Measurements from ENCODE around the gene HAL. TPM values are rescaled to one million over a fixed set of nuclear protein-coding genes. Genes with fewer than 3 reads are reported as not detected.

The HAL gene
- total RNA-seq, 4 donors from 2014 or later = 1.2 TPM; not detected in 3

DNA sequence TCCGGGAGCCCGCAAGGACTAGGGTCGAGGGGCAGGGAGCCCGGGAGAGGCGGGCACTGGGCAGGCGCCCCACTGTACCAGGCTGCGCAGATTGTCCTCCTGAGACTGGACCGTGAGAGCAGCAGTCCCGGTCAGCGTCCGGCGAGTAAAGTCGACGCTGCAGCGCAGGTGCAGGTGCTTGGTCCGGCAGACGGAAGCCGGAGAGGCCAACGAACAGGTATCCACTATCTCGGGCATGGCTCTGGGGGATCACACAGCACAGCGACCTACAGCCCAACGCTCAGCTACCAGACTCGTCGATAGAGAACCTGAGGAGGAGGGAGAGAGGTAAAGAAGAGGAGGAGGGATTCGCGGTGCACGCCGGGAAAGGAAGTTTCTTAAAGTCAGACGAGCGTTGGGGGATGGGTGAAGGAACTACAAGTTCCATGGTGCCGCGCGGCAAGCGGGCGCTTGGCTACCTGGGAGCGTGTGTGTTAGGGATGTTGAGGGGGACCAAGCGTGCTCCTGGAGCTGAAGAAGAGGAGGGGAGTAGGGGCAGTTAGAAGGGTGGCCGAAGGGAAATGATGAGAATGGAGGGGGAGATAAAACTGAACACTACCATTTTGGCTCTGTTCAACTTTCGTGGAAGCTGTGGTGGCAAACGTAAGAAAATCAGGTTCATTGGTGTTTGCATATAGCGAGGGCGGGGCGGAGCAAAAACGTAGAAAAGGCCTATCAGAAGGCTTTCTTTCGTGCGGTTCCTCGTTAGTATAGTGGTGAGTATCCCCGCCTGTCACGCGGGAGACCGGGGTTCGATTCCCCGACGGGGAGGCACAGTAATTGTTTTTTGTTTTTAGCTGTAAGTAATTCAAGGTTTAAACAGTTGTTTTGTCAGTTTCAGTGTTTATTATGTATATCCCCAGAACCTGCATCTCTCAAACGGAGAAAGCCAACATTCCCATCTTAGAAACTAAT, 39.4 kb upstream of the HAL start, which contains the start of gene LTA4H:
TSS of gene LTA4H (minus strand) at position 305 of the 954 bp plus-strand sequence. CDS start at position 237, 68 bp downstream.
- under 1% methylated on average over 36 of the region's 55 CpGs for WGBS
- H3K27me3 ChIP-seq = no peaks in the 10 kb centered on the region
- DNase-seq (ENCODE audit: extremely low spot score) = peak; percentile 100
- TF ChIP-seq, protein P1, sequence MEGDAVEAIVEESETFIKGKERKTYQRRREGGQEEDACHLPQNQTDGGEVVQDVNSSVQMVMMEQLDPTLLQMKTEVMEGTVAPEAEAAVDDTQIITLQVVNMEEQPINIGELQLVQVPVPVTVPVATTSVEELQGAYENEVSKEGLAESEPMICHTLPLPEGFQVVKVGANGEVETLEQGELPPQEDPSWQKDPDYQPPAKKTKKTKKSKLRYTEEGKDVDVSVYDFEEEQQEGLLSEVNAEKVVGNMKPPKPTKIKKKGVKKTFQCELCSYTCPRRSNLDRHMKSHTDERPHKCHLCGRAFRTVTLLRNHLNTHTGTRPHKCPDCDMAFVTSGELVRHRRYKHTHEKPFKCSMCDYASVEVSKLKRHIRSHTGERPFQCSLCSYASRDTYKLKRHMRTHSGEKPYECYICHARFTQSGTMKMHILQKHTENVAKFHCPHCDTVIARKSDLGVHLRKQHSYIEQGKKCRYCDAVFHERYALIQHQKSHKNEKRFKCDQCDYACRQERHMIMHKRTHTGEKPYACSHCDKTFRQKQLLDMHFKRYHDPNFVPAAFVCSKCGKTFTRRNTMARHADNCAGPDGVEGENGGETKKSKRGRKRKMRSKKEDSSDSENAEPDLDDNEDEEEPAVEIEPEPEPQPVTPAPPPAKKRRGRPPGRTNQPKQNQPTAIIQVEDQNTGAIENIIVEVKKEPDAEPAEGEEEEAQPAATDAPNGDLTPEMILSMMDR (IDR thresholded peaks at IDR 0.05) = no peak
- TF ChIP-seq POLR2A (IDR thresholded peaks at IDR 0.05; ENCODE audit: low read depth) = peak; percentile 21
- no peak for TF ChIP-seq EP300 (IDR thresholded peaks at IDR 0.05)
- peak; percentile 92 to 95 for TF ChIP-seq POLR2AphosphoS5 (IDR thresholded peaks at IDR 0.05)
- peak within 1 kb of the TSS; percentile 73 to 96 (median 78) for H3K4me3 ChIP-seq
- peak within 1 kb of the TSS; percentile 79 to 94 (median 90) for H3K27ac ChIP-seq (replicated peaks in 1 of 4)
- no peaks in the 10 kb centered on the region for H3K36me3 ChIP-seq
- peaks cover 13 to 34% (median 31%) of the 10 kb centered on the region in 4 donors for H3K4me1 ChIP-seq
- no peaks in the 10 kb centered on the region for H3K9me3 ChIP-seq
- intact Hi-C loops (cut with DNase I) = loop anchor here (10.0 kb wide), 1 partner anchor 369 kb away; the partner anchor contains the start of gene CDK17

DNA sequence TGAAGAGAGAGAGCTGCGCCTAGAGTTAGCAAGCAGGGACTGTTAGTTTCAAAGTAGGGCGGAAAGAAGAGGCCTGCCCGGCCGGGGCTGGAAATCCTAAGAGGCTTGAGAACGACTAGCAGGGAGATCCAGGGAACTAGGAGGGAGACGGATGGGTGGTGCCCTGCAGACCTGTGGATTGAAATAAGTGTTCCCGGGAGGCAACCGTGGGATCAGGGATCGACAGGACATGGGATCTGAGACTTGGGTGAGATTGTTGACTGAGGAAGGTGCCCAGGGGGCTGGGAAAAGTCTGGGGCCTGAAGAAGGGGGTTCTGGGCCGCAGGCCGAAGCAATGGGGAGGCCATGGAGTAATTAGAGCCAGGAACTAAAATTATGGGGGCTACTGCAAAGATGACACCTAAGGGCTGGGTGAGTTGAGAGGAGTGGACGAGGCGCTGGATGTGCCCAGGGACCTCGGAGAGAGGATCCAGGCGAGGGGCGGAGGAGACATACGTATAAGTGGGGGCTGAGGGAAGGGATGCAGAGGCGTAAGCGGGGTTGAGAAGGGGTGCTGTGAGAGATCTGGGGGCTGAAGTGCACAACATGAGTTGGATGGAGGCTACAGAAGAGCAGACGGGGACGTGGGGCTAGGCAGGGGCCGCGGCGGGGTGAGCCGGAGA, 38.6 kb upstream of the HAL start:
- 3% methylated on average over 25 of the region's 25 CpGs for WGBS
- no peak for TF ChIP-seq POLR2A (IDR thresholded peaks at IDR 0.05; ENCODE audit: low read depth)
- no peak for TF ChIP-seq POLR2AphosphoS5 (IDR thresholded peaks at IDR 0.05)
- Histone ChIP-seq H3K9me3 (no peaks in the 10 kb centered on the region), H3K4me3 (peak overlapping the region; percentile 73 to 96 (median 78)), H3K36me3 (no peaks in the 10 kb centered on the region), H3K4me1 (peaks cover 13 to 34% (median 31%) of the 10 kb centered on the region in 4 donors), H3K27ac (replicated peaks in 1 of 4) (peak overlapping the region; percentile 79 to 94 (median 90)), H3K27me3 (no peaks in the 10 kb centered on the region)
- intact Hi-C loops (cut with DNase I) = loop anchor here (10.0 kb wide), 1 partner anchor 370 kb away; the partner anchor contains the start of gene CDK17
- DNase-seq (ENCODE audit: extremely low spot score) = no peak

DNA sequence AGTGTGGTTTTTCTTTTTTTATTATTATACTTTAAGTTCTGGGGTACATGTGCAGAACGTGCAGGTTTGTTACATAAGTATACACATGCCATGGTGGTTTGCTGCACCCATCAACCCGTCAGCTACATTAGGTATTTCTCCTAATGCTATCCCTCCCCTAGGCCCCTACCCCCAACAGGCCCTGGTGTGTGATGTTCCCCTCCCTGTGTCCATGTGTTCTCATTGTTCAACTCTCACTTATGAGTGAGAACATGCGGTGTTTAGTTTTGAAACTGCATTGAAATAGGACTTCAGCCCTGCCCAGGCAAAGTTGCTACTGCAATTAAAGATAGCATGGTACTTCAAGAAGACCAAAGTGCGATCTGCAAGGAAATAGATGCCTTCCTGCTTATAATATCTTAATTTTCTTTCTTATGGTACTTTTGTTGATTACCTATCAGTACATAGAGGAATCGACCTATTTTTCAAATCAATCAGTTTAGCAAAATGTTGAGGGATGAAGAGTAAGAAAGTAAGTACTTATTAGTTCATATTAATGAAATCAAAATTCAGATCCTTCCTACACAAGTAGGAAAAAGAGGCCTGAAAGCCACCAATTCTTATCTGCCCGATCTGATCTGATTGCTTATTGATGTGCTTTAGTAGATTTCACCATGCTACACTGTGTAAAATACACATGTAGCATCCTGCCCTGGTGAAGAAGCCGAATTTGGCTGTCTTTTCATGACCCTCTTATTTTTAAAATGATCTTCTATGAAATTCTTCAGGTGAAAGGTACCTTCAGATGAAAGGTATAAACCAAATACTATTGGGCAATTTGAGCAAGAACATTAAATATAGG, 37.6 kb upstream of the HAL start:
- Histone ChIP-seq H3K36me3 (no peaks in the 10 kb centered on the region), H3K27me3 (no peaks in the 10 kb centered on the region), H3K27ac (replicated peaks in 1 of 4) (peak overlapping the region; percentile 79 to 94 (median 90)), H3K4me3 (peak overlapping the region; percentile 73 to 96 (median 78)), H3K9me3 (no peaks in the 10 kb centered on the region), H3K4me1 (peaks cover 13 to 34% (median 31%) of the 10 kb centered on the region in 4 donors)
- intact Hi-C loops (cut with DNase I) = loop anchor here (10.0 kb wide), 1 partner anchor 371 kb away; the partner anchor contains the start of gene CDK17
- TF ChIP-seq POLR2A (IDR thresholded peaks at IDR 0.05; ENCODE audit: low read depth) (no peak), POLR2AphosphoS5 (IDR thresholded peaks at IDR 0.05) (no peak), EP300 (IDR thresholded peaks at IDR 0.05) (no peak)
- TF ChIP-seq, protein P1 (IDR thresholded peaks at IDR 0.05) = no peak
- DNase-seq (ENCODE audit: extremely low spot score) = no peak
- 64% methylated on average over 7 of the region's 7 CpGs for WGBS

DNA sequence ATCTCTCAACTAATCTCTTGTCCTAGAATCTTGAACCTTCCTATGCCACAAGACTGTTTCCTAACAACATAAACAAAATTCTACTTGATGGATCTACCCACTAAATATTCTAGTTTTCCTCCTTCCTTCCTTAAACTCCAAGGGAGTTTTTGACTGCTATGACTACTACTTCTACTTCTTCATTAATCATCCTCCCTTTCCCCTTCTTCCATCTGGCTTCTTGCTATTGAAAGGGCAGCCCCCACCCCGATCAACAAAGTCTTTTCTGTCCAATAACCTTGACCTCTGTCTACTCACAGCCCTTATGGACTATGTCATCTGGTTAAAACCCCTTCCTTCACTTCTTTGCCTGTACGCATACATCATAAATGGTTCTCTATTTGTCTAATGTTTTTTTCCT, 33.7 kb upstream of the HAL start:
- Histone ChIP-seq H3K9me3 (no peaks in the 10 kb centered on the region), H3K27me3 (no peaks in the 10 kb centered on the region), H3K4me1 (peaks cover 13 to 34% (median 27%) of the 10 kb centered on the region in 4 donors), H3K36me3 (peaks cover 17 to 39% (median 28%) of the 10 kb centered on the region in 4 donors), H3K4me3 (no peak overlapping the region), H3K27ac (replicated peaks in 1 of 4) (no peak overlapping the region)
- TF ChIP-seq POLR2A (IDR thresholded peaks at IDR 0.05; ENCODE audit: low read depth) (no peak), EP300 (IDR thresholded peaks at IDR 0.05) (no peak), POLR2AphosphoS5 (IDR thresholded peaks at IDR 0.05) (no peak)
- TF ChIP-seq, protein P1 (IDR thresholded peaks at IDR 0.05) = no peak
- WGBS = 86% methylated on average over 2 of the region's 2 CpGs
- no peak for DNase-seq (ENCODE audit: extremely low spot score)
- intact Hi-C loops (cut with DNase I) = loop anchor here (10.0 kb wide), 1 partner anchor 375 kb away; the partner anchor contains the start of gene CDK17

All from esophagus muscularis mucosa (tissue), 4 donors.